IMR-90 (cell line): Measurements from ENCODE around the gene TPST1. TPM values are rescaled to one million over a fixed set of nuclear protein-coding genes. Genes with fewer than 3 reads are reported as not detected.

Source experiments
- ATAC-seq: fragments of 200-7000 bp; cut with Tn5 transposase; 2 replicates; pipeline ENCODE4 v1.9.1; 2020; ENCODE audit warnings: low read depth, mild to moderate bottlenecking, moderate library complexity
- BruUV-seq: library from RNA; stranded (reverse); fragments of 400-500 nt; replicated peaks from 2 replicates; lab custom pipeline; 2021; lab: Mats Ljungman, UMichigan
- CTCF ChIA-PET: fragments of 300-600 bp; formaldehyde crosslinking; extraction: SDS; loops from one replicate; lab custom pipeline; 2021; ENCODE audit warnings: antibody characterized with exemption; lab: Yijun Ruan, JAX
- POLR2A ChIA-PET: fragments of 300-600 bp; sonication (Branson Sonifier 250); formaldehyde crosslinking; loops from one replicate; lab custom pipeline; 2022; ENCODE audit warnings: antibody characterized with exemption; ENCODE audit not compliant: unreplicated experiment; lab: Charles Lee
- DNase-seq: peaks from one replicate; pipeline ENCODE4 v3.0.0; 2013
- H2AFZ ChIP-seq: replicated peaks from 2 replicates; pipeline ENCODE3; 2013; ENCODE audit warnings: low read length, mild to moderate bottlenecking; ENCODE audit not compliant: poor library complexity
- H2AK5ac ChIP-seq: 2 replicates; pipeline ENCODE4 v1.6.1; 2013; ENCODE audit warnings: low read depth, low read length, inconsistent platforms
- H2AK9ac ChIP-seq: replicated peaks from 2 replicates; pipeline ENCODE3; 2013; ENCODE audit warnings: mild to moderate bottlenecking, low read depth, low read length, moderate library complexity; ENCODE audit not compliant: poor library complexity
- H2BK120ac ChIP-seq: 2 replicates; pipeline ENCODE4 v1.6.1; 2013; ENCODE audit warnings: low read depth, low read length, inconsistent platforms
- H2BK15ac ChIP-seq: 3 replicates; pipeline ENCODE4 v1.6.1; 2013; ENCODE audit warnings: low read depth, low read length, inconsistent platforms
- H2BK20ac ChIP-seq: 2 replicates; pipeline ENCODE4 v1.6.1; 2013; ENCODE audit warnings: low read depth, mild to moderate bottlenecking, inconsistent platforms, low read length, moderate library complexity
- H2BK5ac ChIP-seq: 2 replicates; pipeline ENCODE4 v1.6.1; 2013; ENCODE audit warnings: mild to moderate bottlenecking, low read depth, low read length, inconsistent platforms; ENCODE audit not compliant: poor library complexity, severe bottlenecking
- H3K14ac ChIP-seq: replicated peaks from 2 replicates; pipeline ENCODE4 v1.6.1; 2013; ENCODE audit warnings: low read depth, low read length, inconsistent platforms
- H3K18ac ChIP-seq: 2 replicates; pipeline ENCODE4 v1.6.1; 2013; ENCODE audit warnings: low read depth, low read length, control low read depth
- H3K23ac ChIP-seq: 2 replicates; pipeline ENCODE4 v1.6.1; 2013; ENCODE audit warnings: low read depth, low read length, inconsistent platforms
- H3K27ac ChIP-seq: 2 replicates; pipeline ENCODE4 v1.5.1; 2013; ENCODE audit warnings: mild to moderate bottlenecking, control low read depth, low read length; ENCODE audit not compliant: insufficient read depth
- H3K27me3 ChIP-seq: 2 replicates; pipeline ENCODE4 v1.6.1; 2013; ENCODE audit warnings: low read length; ENCODE audit not compliant: control insufficient read depth, insufficient read depth
- H3K36me3 ChIP-seq: 2 replicates; pipeline ENCODE4 v1.6.1; 2013; ENCODE audit warnings: low read length, mixed read lengths; ENCODE audit not compliant: control insufficient read depth, insufficient read depth
- H3K4ac ChIP-seq: 2 replicates; pipeline ENCODE4 v1.6.1; 2013; ENCODE audit warnings: low read depth, low read length, inconsistent platforms
- H3K4me1 ChIP-seq: 2 replicates; pipeline ENCODE4 v1.6.1; 2013; ENCODE audit warnings: low read length, mixed read lengths; ENCODE audit not compliant: control insufficient read depth, insufficient read depth
- H3K4me2 ChIP-seq: 2 replicates; pipeline ENCODE4 v1.6.1; 2013; ENCODE audit warnings: low read depth, mild to moderate bottlenecking, control low read depth, low read length, moderate library complexity
- H3K4me3 ChIP-seq: 2 replicates; pipeline ENCODE4 v1.5.1; 2013; ENCODE audit warnings: low read depth, mild to moderate bottlenecking, control low read depth, low read length, moderate library complexity; ENCODE audit not compliant: insufficient read depth
- H3K56ac ChIP-seq: 2 replicates; pipeline ENCODE4 v1.6.1; 2013; ENCODE audit warnings: low read length, inconsistent platforms; ENCODE audit not compliant: insufficient read depth; ENCODE audit errors: extremely low read depth
- H3K79me1 ChIP-seq, 2 experiments: 2 replicates each; pipeline ENCODE4 v1.6.1; 2013; ENCODE audit warnings: low read length in 2 of 2, inconsistent platforms in 1 of 2, low read depth in 1 of 2
- H3K9ac ChIP-seq: 2 replicates; pipeline ENCODE4 v1.6.1; 2013; ENCODE audit warnings: low read depth, low read length, control low read depth
- H3K9me1 ChIP-seq: 2 replicates; pipeline ENCODE4 v1.6.1; 2013; ENCODE audit warnings: low read length, inconsistent platforms; ENCODE audit not compliant: insufficient read depth
- H3K9me3 ChIP-seq: 2 replicates; pipeline ENCODE4 v1.6.1; 2013; ENCODE audit warnings: low read length; ENCODE audit not compliant: control insufficient read depth, insufficient read depth
- H4K20me1 ChIP-seq: 2 replicates; pipeline ENCODE4 v1.6.1; 2013; ENCODE audit warnings: low read length, inconsistent platforms; ENCODE audit not compliant: insufficient read depth
- H4K5ac ChIP-seq: 2 replicates; pipeline ENCODE4 v1.6.1; 2013; ENCODE audit warnings: mild to moderate bottlenecking, low read depth, low read length, control low read depth
- H4K8ac ChIP-seq, 2 experiments: 2 replicates each; pipeline ENCODE4 v1.6.1; 2013; ENCODE audit warnings: low read depth in 2 of 2, low read length in 2 of 2, control low read depth in 1 of 2, inconsistent platforms in 1 of 2
- H4K91ac ChIP-seq: 2 replicates; pipeline ENCODE4 v1.6.1; 2013; ENCODE audit warnings: low read depth, low read length, inconsistent platforms; ENCODE audit not compliant: insufficient read depth
- BHLHE40 ChIP-seq: fragments of 150-350 bp; IDR thresholded peaks from 2 replicates; pipeline ENCODE4 v1.6.1; 2016; ENCODE audit warnings: mild to moderate bottlenecking, low read depth, low read length
- RAD21 ChIP-seq: IDR thresholded peaks from 2 replicates; pipeline ENCODE4 v1.6.1; 2012; ENCODE audit warnings: low read length, improper control_type of control experiment
- RCOR1 ChIP-seq: IDR thresholded peaks from 2 replicates; pipeline ENCODE4 v1.6.1; 2012; ENCODE audit warnings: mild to moderate bottlenecking, low read length, improper control_type of control experiment; ENCODE audit not compliant: insufficient replicate concordance
- SMC3 ChIP-seq: fragments of 150-350 bp; IDR thresholded peaks from 2 replicates; pipeline ENCODE4 v1.6.1; 2016; ENCODE audit warnings: low read depth, mild to moderate bottlenecking, antibody characterized with exemption, low read length, moderate library complexity
- WGBS, 2 experiments: methylation state at CpG; one replicate each; pipeline versions ENCODE4 v1.1.5 to v1.1.7; 2013; ENCODE audit warnings: missing lambda C conversion rate in 2 of 2; ENCODE audit not compliant: insufficient read length in 1 of 2; ENCODE audit errors: extremely low coverage in 2 of 2; 5-methylcytosine and 5-hydroxymethylcytosine counted together
- dilution Hi-C: fragments of 300-500 bp; cut with HindIII; formaldehyde crosslinking; loops from one replicate; pipeline ENCODE4 v1.14.3; 2018; ENCODE audit warnings: low sequenced_read_pairs; ENCODE audit not compliant: unreplicated experiment
- in situ Hi-C: fragments of 300-500 bp; cut with MboI; formaldehyde crosslinking; loops from 3 replicates; pipeline ENCODE4 v1.14.3; 2019; ENCODE audit warnings: low sequenced_read_pairs, inconsistent platforms, mixed read lengths
- intact Hi-C: fragments of 100-400 bp; cut with micrococcal nuclease; formaldehyde crosslinking; loops from 2 replicates; pipeline ENCODE4 v1.10.0; 2022
- polyA plus RNA-seq, 3 experiments: library from polyadenylated mRNA; depleted of rRNA; stranded (reverse); fragments of >200 nt; gene quantifications; 2 replicates each; pipeline ENCODE4 v1.2.3, GENCODE V29; 2012; ENCODE audit warnings: low replicate concordance in 1 of 3
- total RNA-seq: library from RNA; depleted of rRNA; stranded (reverse); fragments of >200 nt; gene quantifications from 2 replicates; pipeline ENCODE4 v1.2.3, GENCODE V29; 2012
- TF ChIP-seq, protein P1 (sequence below): fragments of 150-350 bp; IDR thresholded peaks from 2 replicates; pipeline ENCODE4 v1.6.1; 2017; ENCODE audit warnings: mild to moderate bottlenecking, antibody characterized with exemption, low read length, low read depth
- TF ChIP-seq, protein P2 (sequence below): fragments of 150-350 bp; IDR thresholded peaks from 2 replicates; pipeline ENCODE4 v1.6.1; 2016; ENCODE audit warnings: low read depth, mild to moderate bottlenecking, low read length, moderate library complexity, borderline replicate concordance

TPST1 gene
- total and polyA plus RNA-seq, 2 of the 4 experiments (the other 2 are of a cell fraction): 37.7 to 58.6 TPM

DNA sequence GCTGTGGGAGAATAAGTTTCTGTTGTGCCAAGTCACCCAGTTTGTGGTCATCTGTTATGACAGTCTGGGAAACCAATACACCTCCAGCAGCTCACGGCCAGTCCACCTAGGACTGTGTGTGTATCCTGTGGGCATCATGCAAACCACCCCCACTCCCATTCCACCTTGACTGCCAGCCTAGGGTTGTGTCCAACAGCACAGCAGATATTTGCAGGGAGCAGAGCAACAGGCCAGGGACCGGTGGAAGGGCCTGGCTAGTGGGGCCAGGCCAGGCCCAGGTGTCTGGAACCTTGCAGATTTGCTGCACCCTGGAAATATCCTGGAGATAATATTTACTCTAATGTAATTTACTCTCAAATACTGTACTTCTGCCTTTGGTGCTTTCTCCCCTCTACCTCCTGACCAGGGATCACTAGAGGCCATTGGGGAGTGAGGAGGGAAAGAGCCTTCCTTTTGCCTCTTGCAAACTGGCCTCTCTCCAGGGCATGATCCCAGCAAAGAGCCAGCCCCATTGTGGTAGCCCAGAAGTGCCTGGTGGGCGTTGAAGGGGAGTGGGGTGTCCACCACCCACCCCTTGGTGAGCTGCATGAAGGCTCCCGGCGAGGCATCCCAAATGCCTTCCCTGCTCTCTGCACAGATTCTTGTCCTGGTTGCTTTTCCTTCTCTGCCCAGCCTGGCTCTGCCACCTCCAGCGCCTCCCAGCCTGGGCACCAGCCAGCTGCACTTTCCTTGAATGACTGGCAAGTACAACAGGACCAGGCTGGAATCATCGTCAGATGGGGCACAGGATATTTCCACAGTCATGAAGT, 15.2 kb upstream of the TPST1 start:
- H3K79me1 ChIP-seq: no peaks in the 10 kb centered on the region
- peaks cover 2% of the 10 kb centered on the region; the same call in 1 of the 2 replicates for H3K9me3 ChIP-seq
- no peak overlapping the region for H3K14ac ChIP-seq
- H3K56ac ChIP-seq: no peak overlapping the region
- in situ Hi-C loops: no loop called here
- H3K27ac ChIP-seq: no peak overlapping the region
- TF ChIP-seq, protein P1, sequence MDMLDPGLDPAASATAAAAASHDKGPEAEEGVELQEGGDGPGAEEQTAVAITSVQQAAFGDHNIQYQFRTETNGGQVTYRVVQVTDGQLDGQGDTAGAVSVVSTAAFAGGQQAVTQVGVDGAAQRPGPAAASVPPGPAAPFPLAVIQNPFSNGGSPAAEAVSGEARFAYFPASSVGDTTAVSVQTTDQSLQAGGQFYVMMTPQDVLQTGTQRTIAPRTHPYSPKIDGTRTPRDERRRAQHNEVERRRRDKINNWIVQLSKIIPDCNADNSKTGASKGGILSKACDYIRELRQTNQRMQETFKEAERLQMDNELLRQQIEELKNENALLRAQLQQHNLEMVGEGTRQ: no peak
- TF ChIP-seq SMC3 (no peak), RAD21 (no peak), RCOR1 (no peak), BHLHE40 (no peak)
- TF ChIP-seq, protein P2, sequence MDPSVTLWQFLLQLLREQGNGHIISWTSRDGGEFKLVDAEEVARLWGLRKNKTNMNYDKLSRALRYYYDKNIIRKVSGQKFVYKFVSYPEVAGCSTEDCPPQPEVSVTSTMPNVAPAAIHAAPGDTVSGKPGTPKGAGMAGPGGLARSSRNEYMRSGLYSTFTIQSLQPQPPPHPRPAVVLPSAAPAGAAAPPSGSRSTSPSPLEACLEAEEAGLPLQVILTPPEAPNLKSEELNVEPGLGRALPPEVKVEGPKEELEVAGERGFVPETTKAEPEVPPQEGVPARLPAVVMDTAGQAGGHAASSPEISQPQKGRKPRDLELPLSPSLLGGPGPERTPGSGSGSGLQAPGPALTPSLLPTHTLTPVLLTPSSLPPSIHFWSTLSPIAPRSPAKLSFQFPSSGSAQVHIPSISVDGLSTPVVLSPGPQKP: no peak
- intact Hi-C loops: no loop called here
- no peak overlapping the region for H2BK20ac ChIP-seq
- BruUV-seq: no TSS peak
- POLR2A ChIA-PET: no interaction called here
- DNase-seq (no peak), ATAC-seq (no peak)
- H4K8ac ChIP-seq: no peak overlapping the region
- no peak overlapping the region for H2BK120ac ChIP-seq
- no peaks in the 10 kb centered on the region for H3K9me1 ChIP-seq
- H3K23ac ChIP-seq: no peak overlapping the region
- no peak overlapping the region for H4K5ac ChIP-seq
- H3K4me2 ChIP-seq: no peak overlapping the region
- dilution Hi-C loops: no loop called here
- H2AFZ ChIP-seq: no peak overlapping the region
- no peak overlapping the region for H2AK9ac ChIP-seq
- H3K27me3 ChIP-seq: peaks cover 4% of the 10 kb centered on the region
- no peak overlapping the region for H3K4me3 ChIP-seq
- no peak overlapping the region for H3K18ac ChIP-seq
- H4K91ac ChIP-seq: no peak overlapping the region
- H3K36me3 ChIP-seq: no peaks in the 10 kb centered on the region
- 70% methylated on average over 2 of the region's 7 CpGs; no CpG with 5 or more reads in 1 of the 2 experiments for WGBS, 2 experiments
- no peak overlapping the region for H2BK15ac ChIP-seq
- H2BK5ac ChIP-seq: no peak overlapping the region
- no peaks in the 10 kb centered on the region for H4K20me1 ChIP-seq
- CTCF ChIA-PET: no interaction called here
- H3K4me1 ChIP-seq: peaks cover 2% of the 10 kb centered on the region; the same call in 1 of the 2 replicates
- no peak overlapping the region for H2AK5ac ChIP-seq
- H3K4ac ChIP-seq: no peak overlapping the region
- no peak overlapping the region for H3K9ac ChIP-seq
